HG03280 (cell line): Measurements from ENCODE around the gene PPP3CA.
"Not testable (repeated sequence)": the region's sequence is repeated elsewhere in the genome, so short reads cannot be mapped to it uniquely, and the experiment has no call there.

ENCODE experiments used
- ATAC-seq: cut with Tn5 transposase; IDR thresholded peaks from one replicate; pipeline ENCODE4 v1.9.1; 2021; ENCODE audit warnings: mild to moderate bottlenecking, moderate library complexity; ENCODE audit not compliant: unreplicated experiment

The PPP3CA gene

DNA sequence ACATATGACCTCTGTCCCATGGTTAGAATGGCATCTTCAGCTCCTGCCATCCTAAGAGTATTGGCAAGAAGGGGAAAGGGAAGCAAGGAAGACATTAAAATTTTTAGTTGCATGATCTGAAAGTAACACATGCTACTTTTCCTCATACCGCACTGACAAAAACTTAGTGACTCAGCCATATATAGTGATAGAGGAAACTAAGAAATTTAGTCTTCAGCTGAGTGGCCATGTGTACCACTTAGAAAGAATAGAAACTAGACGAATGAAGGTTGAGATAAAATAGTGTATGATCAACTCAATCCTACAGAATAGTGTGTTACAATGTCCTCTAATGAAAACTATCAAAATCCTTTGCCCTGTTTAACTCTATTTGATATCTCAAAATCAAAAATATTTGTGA, 164.1 kb downstream of the PPP3CA start:
- ATAC-seq: no peak

DNA sequence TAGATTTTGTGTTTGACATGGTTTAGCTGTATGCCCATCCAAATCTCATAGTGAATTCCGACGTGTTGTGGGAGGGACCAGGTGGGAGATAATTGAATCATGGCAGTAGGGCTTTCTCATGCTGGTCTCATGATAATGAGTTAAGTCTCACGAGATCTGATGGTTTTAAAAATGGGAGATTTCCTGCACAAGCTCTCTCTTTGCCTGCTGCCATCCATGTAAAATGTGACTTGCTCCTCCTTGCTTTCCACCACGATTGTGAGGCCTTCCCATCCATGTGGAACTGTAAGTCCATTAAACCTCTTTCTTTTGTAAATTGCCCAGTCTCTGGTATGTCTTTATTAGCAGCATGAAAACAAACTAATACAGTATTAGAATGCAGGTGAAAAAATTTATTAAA, 164.6 kb downstream of the PPP3CA start:
- not testable (repeated sequence) for ATAC-seq

DNA sequence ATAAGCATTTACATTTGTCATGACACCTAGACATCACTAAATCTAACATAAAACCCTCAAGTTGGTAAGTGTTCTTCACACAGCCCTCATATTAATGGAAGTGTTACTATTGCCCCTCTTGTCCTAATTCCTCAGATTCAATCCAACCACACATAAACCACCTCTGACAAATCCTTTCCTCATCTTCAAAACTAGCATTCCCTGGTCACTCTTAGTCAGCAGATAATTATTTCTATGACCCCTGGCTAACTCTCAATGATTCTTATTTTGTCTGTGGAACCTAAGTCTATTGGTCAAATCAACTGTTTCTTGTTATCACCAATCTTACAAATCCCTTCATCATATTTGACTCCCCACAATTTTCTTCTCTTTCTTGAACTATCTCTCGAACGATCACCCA, 168.6 kb downstream of the PPP3CA start:
- ATAC-seq: no peak

DNA sequence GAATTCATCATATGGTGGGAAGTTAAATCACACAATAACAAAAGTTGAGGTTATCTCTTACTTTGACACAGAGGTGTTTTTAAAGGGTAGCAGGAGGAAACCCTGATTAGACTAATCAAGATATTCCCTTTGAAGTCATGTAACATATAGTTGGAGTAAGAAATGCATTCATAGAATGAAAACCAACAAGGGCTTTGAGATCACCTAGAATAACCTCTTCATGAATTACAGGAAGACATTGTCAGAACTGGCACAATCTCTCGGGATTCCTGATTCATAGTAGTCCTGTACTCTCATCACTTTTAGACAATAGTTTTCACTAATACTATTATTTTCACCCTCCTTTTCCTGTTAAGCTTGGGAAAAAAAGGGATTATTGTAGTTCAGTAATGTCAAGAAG, 170.2 kb downstream of the PPP3CA start:
- ATAC-seq: no peak

DNA sequence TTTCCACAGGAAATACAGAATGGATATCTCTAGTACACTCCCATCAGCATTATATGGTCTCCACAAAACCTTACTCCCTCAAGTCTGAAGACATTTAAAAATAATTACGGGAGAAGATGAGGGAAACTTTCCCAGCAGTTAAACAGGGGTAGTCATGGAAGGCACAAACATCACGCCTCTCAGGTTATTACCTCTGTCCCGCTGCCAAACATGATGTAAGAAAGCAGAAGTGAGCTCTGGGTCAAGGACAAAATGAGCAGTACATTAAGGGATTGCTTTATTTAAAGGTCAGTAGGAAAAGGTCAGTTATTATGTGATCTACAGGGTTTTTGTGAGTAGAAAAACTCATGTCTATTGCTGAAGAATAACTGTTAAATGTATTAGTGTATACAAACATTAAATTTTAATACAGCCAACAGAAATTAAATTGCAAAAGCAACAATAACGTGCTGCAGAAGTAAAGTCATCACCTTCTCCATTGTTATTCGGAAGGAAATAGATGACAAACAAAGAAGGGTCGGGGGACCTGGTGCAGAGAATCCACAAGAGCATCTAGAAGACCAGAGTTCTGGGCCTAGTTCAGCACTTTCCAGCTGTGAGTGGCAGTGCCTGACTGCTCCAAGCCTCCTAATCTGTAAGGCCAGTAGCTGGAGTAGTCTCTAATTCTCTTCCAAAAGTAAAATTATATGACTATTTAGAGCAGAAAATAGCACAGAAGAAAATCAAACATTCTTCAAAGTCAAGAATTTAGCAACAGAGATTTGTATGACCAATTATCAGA, 171.2 kb downstream of the PPP3CA start:
- ATAC-seq: no peak

DNA sequence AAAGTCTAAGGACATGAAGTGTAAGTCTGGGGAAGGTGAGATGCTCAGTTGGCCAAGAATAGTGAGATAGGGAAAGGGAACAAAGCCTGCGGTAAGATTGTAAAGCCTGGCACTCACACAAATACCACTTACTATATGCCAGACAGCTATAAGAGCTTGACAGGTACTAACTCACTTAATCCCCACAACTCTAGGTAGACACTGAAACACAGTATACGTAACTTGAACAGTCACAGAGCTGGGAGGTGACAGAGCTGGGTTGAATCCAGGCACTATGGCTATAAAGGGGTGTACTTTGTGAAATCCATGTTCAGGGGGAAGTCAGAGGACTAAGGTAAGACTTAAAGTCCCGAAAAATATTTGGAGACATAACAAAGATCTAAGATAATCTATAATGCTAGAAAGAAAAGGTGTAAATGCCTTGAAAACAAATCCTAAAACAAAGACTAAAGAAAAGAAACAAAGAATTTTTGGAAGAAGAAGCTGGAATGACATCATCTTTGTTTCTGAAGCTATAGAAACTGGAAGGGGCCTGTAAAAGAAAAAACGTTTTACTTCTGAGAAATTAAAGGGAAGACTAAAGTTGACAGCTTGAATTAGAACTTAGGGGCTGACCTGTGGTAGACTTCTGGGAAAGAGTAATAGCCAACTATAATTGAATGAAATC, 172.5 kb downstream of the PPP3CA start:
- no peak for ATAC-seq

DNA sequence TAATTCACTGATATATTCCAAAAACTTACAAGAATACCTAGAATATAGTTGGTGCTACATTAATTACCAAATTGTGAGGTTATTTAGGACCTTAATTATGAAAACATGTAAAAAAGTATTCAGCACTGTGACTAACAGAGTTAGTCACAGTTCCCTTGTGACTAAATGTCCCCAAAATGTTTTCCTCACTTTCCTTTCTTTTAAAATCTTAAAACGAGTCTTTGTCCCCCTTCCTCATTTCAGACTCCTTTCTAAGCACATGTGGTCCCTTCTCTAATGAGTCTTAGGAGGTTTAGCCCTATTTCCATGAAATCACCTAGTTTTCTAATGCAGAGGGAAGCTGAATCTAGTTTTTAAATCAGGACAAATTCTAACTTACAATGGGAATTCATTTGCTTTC, 175.0 kb downstream of the PPP3CA start:
- no peak for ATAC-seq

DNA sequence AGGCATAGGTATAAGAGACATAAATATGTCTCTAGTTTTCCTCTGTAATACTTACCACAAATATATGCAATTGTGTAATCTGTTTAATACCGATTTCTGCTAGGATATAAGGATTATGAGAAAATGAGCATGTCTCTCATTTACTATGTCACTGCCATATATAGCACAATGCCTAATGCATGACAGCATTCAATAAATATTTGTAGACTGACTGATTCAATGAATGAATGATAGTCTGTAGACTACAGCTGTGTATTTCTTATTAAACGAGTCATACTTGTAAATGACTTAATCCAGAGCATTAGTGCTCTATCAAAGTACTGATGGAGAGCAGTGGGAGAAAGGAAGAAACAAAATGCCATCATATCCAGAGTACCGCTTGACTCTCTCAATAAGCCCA, 175.6 kb downstream of the PPP3CA start:
- no peak for ATAC-seq

DNA sequence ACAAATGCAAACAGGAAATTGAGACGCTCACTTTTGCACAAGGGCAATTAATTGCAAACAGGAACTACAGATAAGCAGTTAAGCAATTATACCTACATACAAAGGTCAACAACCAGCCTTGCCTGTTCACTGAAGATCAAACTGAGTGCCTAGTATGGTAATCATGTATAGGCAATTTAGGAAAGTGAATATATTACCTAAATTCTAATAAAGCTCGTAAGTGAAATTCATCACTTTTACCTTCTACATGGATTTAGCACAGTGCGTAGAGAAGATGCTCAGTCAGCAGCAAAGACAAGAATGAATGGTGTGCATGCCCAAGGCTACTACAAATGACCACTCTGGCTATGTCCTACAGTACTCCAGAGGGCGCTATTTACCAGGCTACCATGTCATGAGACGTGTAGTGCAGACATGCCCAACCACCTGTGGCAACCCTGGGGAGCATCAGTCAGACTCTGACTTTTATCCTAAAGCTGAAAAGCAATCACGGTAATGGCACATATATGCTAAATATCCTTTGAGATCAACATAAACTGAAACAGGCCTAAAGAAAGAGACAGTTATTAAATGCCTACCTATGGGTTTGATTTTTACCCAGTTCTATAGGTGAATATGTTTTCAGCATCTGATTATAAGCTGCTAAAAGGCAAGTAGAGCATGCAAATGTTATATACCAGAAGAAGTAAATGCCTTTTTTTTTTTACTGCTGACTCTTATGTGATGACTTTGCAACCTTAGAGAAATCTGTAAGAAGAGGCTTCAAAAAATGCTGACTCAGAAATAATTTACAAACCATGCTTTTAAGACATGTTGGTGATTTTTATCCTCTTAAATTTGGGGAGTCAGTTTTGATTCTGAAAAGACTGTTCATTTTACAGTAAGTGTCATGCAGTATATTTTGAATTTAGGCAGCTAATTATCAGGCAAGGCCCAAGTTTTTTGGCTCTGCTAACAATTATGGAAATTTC, 178.0 kb downstream of the PPP3CA start:
- ATAC-seq: peak; percentile 99

DNA sequence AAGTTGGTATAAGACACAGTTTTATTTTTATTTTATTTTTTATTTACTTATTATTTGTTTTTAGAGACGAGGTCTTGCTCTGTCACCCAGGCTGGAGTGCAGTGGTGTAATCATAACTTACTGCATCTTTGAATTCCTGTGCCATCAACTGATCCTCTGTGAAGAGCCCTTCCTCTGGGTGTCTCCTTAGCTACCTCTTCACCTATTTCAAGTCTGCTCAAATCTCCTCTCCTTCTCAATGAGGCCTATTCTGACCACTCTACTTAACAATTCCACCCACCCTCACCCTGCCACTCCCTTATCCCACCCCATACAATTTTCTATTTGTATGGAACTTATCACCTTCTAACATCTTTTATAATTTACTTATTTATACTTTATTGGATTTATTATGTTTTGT, 183.4 kb downstream of the PPP3CA start:
- no peak for ATAC-seq

DNA sequence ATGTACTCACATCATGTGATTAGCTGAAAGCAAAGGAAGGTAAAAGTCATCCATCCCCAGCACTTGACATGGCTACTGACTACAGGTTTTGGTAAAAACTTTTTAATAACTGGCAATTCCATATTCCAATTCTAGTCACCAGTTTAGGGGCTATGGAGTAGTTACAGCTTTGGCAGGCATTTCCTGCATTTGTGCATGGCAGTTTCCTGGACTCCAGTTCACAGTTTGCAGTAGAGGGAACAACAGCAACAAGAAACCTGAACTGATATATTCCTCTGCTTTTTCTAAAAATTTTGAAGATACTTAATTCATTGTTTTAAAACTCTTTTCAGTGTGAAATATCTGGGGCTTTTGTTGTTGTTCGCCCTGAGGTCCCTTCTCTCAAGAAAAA, 184.3 kb downstream of the PPP3CA start:
- ATAC-seq: no peak

DNA sequence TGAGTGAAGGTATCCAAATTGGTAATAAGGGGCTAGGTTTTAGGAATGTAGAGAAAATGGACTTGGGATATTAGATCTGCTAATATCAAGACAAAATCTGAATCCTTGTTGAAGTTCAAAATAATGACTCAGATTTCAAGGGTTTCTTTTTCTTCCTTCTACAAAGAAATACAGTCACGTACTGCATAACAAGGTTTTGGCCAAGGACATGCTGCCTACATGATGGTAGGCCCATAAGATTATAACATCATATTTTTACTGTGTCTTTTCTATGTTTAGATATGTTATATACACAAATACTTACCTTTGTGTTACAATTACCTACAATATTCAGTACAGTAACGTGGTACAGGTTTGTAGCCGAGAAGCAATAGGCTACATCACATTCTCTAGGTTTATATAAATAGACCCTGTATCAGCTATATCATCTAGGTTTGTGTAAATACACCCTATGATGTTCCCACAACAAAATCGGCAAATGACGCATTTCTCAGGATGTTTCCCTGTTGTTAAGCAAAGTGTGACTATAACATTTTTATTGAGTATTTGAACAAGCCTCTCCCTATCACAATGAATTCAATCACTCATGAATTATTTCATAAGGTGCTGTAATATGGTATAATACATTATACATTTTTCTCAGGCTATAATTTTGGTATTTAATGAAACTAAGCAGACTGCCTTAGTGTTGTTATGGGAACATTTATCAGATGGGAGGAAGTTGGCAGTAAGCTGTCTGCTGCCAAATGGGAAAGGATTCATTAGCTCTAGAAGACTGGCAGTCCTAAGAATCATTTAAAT, 186.3 kb downstream of the PPP3CA start:
- no peak for ATAC-seq

DNA sequence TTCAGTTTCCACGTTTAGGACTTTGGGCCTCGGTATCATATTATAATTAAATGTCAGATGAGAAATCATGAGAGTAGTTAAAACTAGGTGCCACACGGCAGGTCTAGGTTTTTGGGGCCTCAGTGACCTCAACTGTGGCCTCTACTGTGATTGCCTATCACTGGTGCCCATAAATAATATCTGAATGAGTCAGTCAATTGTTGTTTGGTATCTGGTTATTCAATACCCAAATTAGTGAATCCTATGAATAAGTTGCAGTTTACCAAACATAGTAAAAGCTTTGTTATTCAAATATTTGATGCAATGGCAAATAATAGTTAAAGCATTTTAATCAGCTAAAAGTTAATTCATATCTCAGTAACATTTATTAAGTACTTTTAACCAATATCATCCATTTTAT, 188.8 kb downstream of the PPP3CA start:
- no peak for ATAC-seq

DNA sequence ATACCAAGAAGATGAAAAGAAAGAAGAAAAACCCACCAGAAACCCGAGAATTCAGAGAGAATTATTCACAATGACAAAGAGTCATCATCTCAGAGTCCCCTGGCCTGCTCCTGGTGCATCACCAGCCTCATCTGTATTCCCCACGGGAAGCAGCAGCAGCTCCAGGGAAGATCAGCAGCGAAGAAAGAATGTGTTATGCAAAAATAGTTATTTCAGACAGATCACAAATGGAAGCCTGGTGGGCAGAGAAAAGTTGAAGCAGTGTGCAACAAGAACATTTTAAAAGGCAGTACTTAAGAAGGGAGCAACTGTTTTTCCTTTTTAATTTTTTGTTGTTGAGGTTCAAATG, 189.2 kb downstream of the PPP3CA start:
- no peak for ATAC-seq

DNA sequence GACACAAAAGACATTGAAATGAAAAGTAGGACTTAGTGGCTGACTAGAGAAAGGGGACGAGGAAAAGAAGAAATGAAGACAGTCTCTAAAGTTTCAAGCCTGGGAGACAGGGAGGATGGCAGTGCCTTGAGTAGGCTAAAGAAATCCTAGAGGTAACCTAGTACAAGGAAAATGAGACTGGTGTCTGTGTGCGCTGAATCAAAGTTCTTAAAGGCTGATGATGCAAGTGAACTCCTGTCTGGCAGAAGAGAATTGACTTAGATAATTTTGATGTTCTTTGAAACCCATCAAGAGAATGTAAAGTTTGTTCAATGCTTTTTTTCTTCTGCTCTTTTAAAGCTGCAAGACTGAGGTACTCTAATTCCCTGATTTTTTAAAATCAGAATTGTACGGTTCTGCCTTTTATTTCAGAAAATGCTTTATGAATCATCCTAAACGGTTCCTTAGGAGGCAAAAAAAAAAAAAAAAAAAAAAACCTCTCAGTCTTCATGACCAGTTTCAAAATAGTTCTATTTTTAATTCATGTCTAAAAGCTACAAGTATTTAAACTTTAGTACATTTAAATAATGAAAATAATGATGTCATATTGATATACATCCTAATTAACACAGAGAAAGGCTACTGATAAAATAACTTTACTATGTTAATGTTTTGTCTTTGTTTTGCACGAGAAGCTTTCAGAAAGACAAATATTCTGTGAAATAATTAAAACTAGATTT, 189.8 kb downstream of the PPP3CA start:
- no peak for ATAC-seq

DNA sequence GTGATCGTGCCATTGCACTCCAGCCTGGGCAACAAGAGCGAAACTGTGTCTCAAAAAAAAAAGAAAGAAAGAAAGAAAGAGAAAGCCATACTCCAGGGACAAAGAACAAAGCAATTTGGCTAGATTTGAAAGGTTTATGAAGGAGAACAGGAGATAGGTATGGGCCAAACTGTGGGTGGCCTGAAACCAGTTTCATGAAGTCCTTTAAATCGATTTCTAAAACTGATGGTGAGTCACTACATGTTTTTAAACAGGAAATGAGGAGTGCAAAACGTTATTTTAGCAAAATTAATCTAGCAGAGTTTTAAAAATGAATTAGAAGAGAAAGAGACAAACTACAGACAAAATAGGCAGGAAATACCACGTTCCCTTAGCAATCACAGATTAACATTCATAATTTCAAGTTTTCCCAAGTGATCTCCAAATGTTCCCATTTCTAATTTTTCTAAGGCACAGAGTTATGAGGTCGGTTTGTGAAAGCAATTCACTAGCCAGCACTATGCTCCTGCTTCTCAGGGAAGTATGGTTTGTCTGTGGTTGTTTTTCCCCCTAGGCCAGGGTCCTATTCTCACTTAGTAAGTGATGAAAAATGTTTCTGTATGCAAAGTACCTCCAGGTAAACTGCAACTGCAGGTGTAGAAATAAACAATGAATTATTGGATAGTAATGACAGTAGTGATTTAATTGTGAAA, 190.6 kb downstream of the PPP3CA start:
- ATAC-seq: peak; percentile 52

DNA sequence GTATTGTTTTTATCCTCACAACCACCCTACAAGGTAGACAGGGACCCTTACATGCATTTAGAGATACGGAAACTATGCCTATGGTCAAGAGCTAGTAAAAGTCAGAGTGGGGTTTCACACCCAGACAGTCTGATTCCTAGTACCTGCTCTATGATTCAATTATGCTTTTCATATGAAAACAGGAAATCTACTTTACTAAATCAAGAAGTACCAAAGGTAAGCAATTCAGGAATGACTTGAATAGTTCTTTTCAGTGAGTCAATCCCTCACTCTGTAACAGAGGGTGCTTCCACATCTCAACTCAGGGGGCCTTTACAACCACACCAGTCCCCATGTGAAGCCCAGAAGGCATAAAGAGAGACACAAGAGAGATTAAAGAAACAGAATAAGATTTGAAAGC, 191.4 kb downstream of the PPP3CA start:
- ATAC-seq: no peak

DNA sequence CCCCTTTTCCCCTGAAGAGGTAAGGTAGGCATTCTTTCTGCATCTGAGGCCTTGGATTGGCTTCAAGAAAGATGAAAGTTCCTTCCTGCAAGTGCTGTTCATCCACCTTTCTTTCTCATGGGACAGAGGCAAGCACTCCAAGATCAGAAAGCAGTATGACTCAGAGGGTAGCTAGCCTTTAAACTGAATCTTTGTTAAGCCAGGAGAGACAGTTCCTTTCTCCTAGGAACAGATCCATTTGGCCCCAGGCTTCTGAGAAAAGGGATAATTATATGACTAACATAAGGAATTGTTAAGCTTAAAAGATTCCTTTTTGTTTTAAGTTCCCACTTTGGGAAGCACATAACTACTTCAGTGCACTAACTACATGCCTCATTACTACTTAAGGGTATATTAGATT, 192.0 kb downstream of the PPP3CA start:
- no peak for ATAC-seq

DNA sequence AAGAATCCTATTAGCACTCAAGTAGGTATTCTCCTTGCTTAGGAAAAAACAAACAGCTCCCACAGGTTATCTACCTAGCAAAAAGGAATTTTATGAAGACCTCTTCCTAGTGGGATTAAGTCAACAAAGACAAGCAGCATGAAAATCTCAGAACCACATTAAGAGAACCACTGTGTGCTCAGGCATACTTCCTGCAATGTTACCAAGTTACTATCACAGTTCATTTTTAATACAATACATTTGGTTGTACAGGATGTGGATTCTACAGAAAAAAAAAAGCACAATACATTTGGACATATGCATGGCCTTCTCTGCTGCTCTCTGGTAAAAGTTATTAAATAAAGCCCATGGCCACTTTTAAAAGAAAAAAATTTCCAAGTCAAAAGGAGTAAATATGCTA, 193.7 kb downstream of the PPP3CA start:
- no peak for ATAC-seq

DNA sequence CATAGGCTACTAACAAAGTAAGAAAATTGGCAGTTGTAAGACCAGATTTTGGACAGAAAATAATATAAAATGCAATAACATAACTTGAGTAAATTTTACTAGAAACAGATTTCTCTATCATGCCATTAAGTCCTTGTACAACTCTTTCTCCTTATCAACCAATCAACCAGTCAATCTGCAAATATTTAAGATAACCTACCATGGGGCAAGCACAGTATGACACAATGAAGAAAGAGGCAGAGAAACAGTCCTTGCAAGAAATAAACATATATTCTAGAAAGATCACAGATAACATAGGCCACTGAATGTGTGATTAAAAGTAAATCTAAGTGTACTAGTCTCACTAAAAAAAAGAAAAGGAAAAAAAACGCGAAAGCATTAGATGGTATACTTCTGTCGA, 194.8 kb downstream of the PPP3CA start:
- no peak for ATAC-seq
